Cardiac muscle cell (in vitro differentiated cells and primary cell): ENCODE results near the gene KCNQ5. TPM values are rescaled to one million over a fixed set of nuclear protein-coding genes. Genes with fewer than 3 reads are reported as not detected.
"Not testable (repeated sequence)": the region's sequence is repeated elsewhere in the genome, so short reads cannot be mapped to it uniquely, and the experiment has no call there.

Source experiments
- DNase-seq, 2 donors: peaks; one replicate each; pipeline versions ENCODE4 v3.0.0 to v3.0.0-alpha.2; 2010 to 2017; ENCODE audit warnings: low read depth in 1 of 2, low spot score in 1 of 2
- H3K27ac ChIP-seq: fragments of 200-600 bp; sonication (generic); 2 replicates; pipeline ENCODE4 v1.5.1; 2016
- H3K27me3 ChIP-seq: fragments of 200-600 bp; sonication (generic); 2 replicates; pipeline ENCODE4 v1.6.0; 2016; ENCODE audit warnings: control low read depth
- H3K36me3 ChIP-seq: fragments of 200-600 bp; sonication (generic); 2 replicates; pipeline ENCODE4 v1.5.1; 2016; ENCODE audit warnings: control low read depth
- H3K4me1 ChIP-seq: fragments of 200-600 bp; sonication (generic); 2 replicates; pipeline ENCODE4 v1.8.1; 2017; ENCODE audit warnings: low read depth, mild to moderate bottlenecking, mixed run types
- H3K4me3 ChIP-seq: fragments of 200-600 bp; sonication (generic); 2 replicates; pipeline ENCODE4 v1.5.1; 2016; ENCODE audit warnings: mild to moderate bottlenecking
- H3K9me3 ChIP-seq: fragments of 200-600 bp; sonication (generic); 2 replicates; pipeline ENCODE4 v1.5.1; 2017; ENCODE audit warnings: low read depth, mild to moderate bottlenecking, control low read depth
- CTCF ChIP-seq: IDR thresholded peaks from 2 replicates; pipeline ENCODE4 v1.5.1; 2012; ENCODE audit warnings: low read depth, mild to moderate bottlenecking, low read length
- polyA plus RNA-seq: library from polyadenylated mRNA; unstranded; fragments of >200 nt; fragmentation: Nextera tagmentation; extraction: Ambion mirVana; gene quantifications from 2 replicates; pipeline ENCODE4 v1.2.1, GENCODE V29; 2016
- total RNA-seq: library from RNA; depleted of rRNA; stranded (reverse); fragments of >200 nt; gene quantifications from 2 replicates; pipeline ENCODE4 v1.2.3, GENCODE V29; 2016

The KCNQ5 gene
- total and polyA plus RNA-seq, 2 experiments from 2014 or later = 31.4 to 45.4 TPM

- peaks cover 2% of the 10 kb centered on the region for H3K36me3 ChIP-seq
- H3K27ac ChIP-seq = no peak overlapping the region
- peaks cover 4% of the 10 kb centered on the region for H3K4me1 ChIP-seq
- no peak overlapping the region for H3K4me3 ChIP-seq
- H3K9me3 ChIP-seq = no peaks in the 10 kb centered on the region
- no peak for TF ChIP-seq CTCF
- DNase-seq = no peak
- H3K27me3 ChIP-seq = no peaks in the 10 kb centered on the region
Measured at GRCh38 chr6:73182021-73182607, 560.2 kb downstream of the KCNQ5 start.

GRCh38 chr6:73193302-73193701 is 571.4 kb downstream of the KCNQ5 start:
- peaks cover 18% of the 10 kb centered on the region for H3K36me3 ChIP-seq
- not testable (repeated sequence) for H3K27ac ChIP-seq, H3K4me1 ChIP-seq, DNase-seq, H3K27me3 ChIP-seq, H3K4me3 ChIP-seq, H3K9me3 ChIP-seq

GRCh38 chr6:73194744-73195143 is 572.9 kb downstream of the KCNQ5 start:
- no peaks in the 10 kb centered on the region for H3K4me1 ChIP-seq
- TF ChIP-seq CTCF = no peak
- no peak overlapping the region for H3K27ac ChIP-seq
- no peak for DNase-seq
- H3K36me3 ChIP-seq = peaks cover 22% of the 10 kb centered on the region
- no peaks in the 10 kb centered on the region for H3K9me3 ChIP-seq
- H3K4me3 ChIP-seq = no peak overlapping the region
- H3K27me3 ChIP-seq = no peaks in the 10 kb centered on the region

GRCh38 chr6:73200247-73200646 is 578.4 kb downstream of the KCNQ5 start:
- Histone ChIP-seq H3K27me3 (no peaks in the 10 kb centered on the region), H3K36me3 (peaks cover 11% of the 10 kb centered on the region), H3K4me3 (no peak overlapping the region), H3K9me3 (no peaks in the 10 kb centered on the region), H3K4me1 (no peaks in the 10 kb centered on the region), H3K27ac (peak overlapping the region; percentile 28)
- TF ChIP-seq CTCF = no peak
- DNase-seq = no peak

- H3K27me3 ChIP-seq = no peaks in the 10 kb centered on the region
- H3K27ac ChIP-seq = no peak overlapping the region
- TF ChIP-seq CTCF = no peak
- peaks cover 6% of the 10 kb centered on the region for H3K36me3 ChIP-seq
- H3K4me3 ChIP-seq = no peak overlapping the region
- no peak for DNase-seq
- no peaks in the 10 kb centered on the region for H3K4me1 ChIP-seq
- H3K9me3 ChIP-seq = no peaks in the 10 kb centered on the region
Measured at GRCh38 chr6:73200735-73201134, 578.9 kb downstream of the KCNQ5 start.

- H3K4me3 ChIP-seq = no peak overlapping the region
- TF ChIP-seq CTCF = no peak
- DNase-seq = no peak
- H3K27ac ChIP-seq = no peak overlapping the region
- no peaks in the 10 kb centered on the region for H3K27me3 ChIP-seq
- H3K36me3 ChIP-seq = peaks cover 4% of the 10 kb centered on the region
- no peaks in the 10 kb centered on the region for H3K4me1 ChIP-seq
- H3K9me3 ChIP-seq = no peaks in the 10 kb centered on the region
Measured at GRCh38 chr6:73203098-73203497, 581.2 kb downstream of the KCNQ5 start.
